SK-N-SH (cell line): ENCODE data around the gene NLGN1.

ENCODE experiments used
- CHD2 ChIP-seq: fragments of 150-350 bp; IDR thresholded peaks from 2 replicates; pipeline ENCODE4 v1.6.1; 2018; ENCODE audit warnings: low read length; ENCODE audit not compliant: partially characterized antibody
- RFX5 ChIP-seq: IDR thresholded peaks from 2 replicates; pipeline ENCODE4 v1.6.1; 2012; ENCODE audit warnings: mild to moderate bottlenecking, improper control_type of control experiment, low read length

DNA sequence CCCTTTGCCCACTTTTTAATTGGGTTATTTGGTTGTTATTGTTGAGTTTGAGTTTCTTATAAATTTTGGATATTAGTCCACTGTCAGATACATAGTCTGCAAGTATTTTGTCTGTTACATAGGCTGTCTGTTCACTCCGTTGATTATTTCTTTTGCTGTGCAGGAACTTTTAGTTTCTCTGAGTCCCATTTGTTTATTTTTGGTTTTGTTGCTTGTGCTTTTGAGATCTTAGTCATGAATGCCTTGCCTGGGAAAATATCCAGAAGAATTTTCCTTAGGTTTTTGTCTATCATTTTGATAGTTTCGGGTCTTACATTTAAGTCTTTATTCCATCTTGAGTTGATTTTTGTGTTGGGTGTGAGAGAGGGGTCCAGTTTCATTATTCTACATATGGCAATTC, 254.5 kb downstream of the NLGN1 start:
- TF ChIP-seq CHD2, result no peak
- no peak for TF ChIP-seq RFX5
